Tibial nerve (tissue), 4 donors: ENCODE measurements around the gene SLC51B.
A peak's percentile ranks its signal among the peaks of the same experiment; 100 is the strongest.

Experiments used
- CTCF ChIP-seq, 5 experiments: fragments of 200-600 bp in 3 of 5; fragments of 450-650 bp in 2 of 5; sonication (generic) in 3 of 5; IDR thresholded peaks; one replicate each; pipeline ENCODE4 v1.5.1; 2016 to 2019; ENCODE audit warnings: antibody characterized with exemption in 5 of 5, mild to moderate bottlenecking in 3 of 5, moderate library complexity in 2 of 5
- EP300 ChIP-seq, 2 donors: sonication (generic); formaldehyde crosslinking; IDR thresholded peaks; one replicate each; pipeline ENCODE4 v1.6.1; 2017; ENCODE audit warnings: antibody characterized with exemption in 2 of 2, mild to moderate bottlenecking in 1 of 2
- POLR2A ChIP-seq, 2 donors: fragments of 450-650 bp; IDR thresholded peaks; one replicate each; pipeline ENCODE4 v1.6.1; 2017; ENCODE audit warnings: antibody characterized with exemption in 2 of 2, mild to moderate bottlenecking in 2 of 2, moderate library complexity in 2 of 2

- TF ChIP-seq CTCF (IDR thresholded peaks at IDR 0.05) (peak in 1 of 5 experiments; percentile 3), POLR2A (IDR thresholded peaks at IDR 0.05) (no peak), EP300 (IDR thresholded peaks at IDR 0.05) (no peak)
These were observed 56.9 kb downstream of the SLC51B start for GRCh38 chr15:65101891-65102708.
